Motor neuron (in vitro differentiated cells): ENCODE results near the gene AP1G1. TPM values are rescaled to one million over a fixed set of nuclear protein-coding genes. Genes with fewer than 3 reads are reported as not detected.
"Not testable (repeated sequence)": the region's sequence is repeated elsewhere in the genome, so short reads cannot be mapped to it uniquely, and the experiment has no call there.

ENCODE experiments used
- ATAC-seq, 8 experiments: fragments of 200-7000 bp; cut with Tn5 transposase; replicated peaks in 6 of 8; 2 replicates each; pipeline ENCODE4 v1.8.0; 2021; ENCODE audit warnings: mild to moderate bottlenecking in 8 of 8, moderate library complexity in 8 of 8
- H3K27ac ChIP-seq, 2 donors: fragments of 250-450 bp; sonication (Bioruptor Pico); 2 replicates each; pipeline ENCODE4 v1.9.0; 2021; ENCODE audit warnings: antibody characterized with exemption in 2 of 2, mild to moderate bottlenecking in 2 of 2, moderate library complexity in 1 of 2
- H3K4me1 ChIP-seq, 2 donors: fragments of 250-450 bp; sonication (Bioruptor Pico); replicated peaks in 1 of 2; 2 replicates each; pipeline ENCODE4 v1.6.1; 2021; ENCODE audit warnings: antibody characterized with exemption in 2 of 2, mild to moderate bottlenecking in 2 of 2, moderate library complexity in 1 of 2
- H3K4me3 ChIP-seq, 5 donors: fragments of 250-450 bp; sonication (Bioruptor Pico); 2 replicates each; pipeline ENCODE4 v1.9.0; 2021; ENCODE audit warnings: antibody characterized with exemption in 5 of 5, mild to moderate bottlenecking in 5 of 5, moderate library complexity in 4 of 5
- WGBS, 10 experiments: fragments of 450-650 bp; shearing (Covaris generic); methylation state at CpG; one replicate each; pipeline ENCODE4 v1.0.0; 2022; 5-methylcytosine and 5-hydroxymethylcytosine counted together
- in situ Hi-C, 9 experiments: fragments of 400-800 bp; cut with MboI; loops; one replicate each; pipeline ENCODE4 v1.15.0; 2021; ENCODE audit warnings: low sequenced_read_pairs in 9 of 9, low pct_unique_long_range_greater_than_20kb in 2 of 9; ENCODE audit not compliant: unreplicated experiment in 9 of 9
- total RNA-seq, 8 experiments: library from RNA; unstranded; fragments of 300-600 nt; gene quantifications; 2 replicates each; pipeline versions ENCODE4 v1.2.3 to v1.2.4, GENCODE V29; 2022

AP1G1 gene
- total RNA-seq, 8 experiments from 2014 or later = 40.1 to 78.0 (median 63.4) TPM

GRCh38 chr16:71840052-71840451, 31.4 kb upstream of the AP1G1 start:
- ATAC-seq = peak in 3 of 8 experiments; percentile 92 to 96 (median 96)
- H3K4me1 ChIP-seq = no peaks in the 10 kb centered on the region
- in situ Hi-C loops = no loop called here
- H3K27ac ChIP-seq = no peak overlapping the region
- WGBS, 10 experiments = 17 to 69% (median 42%) methylated on average over 1 to 6 of the region's 7 CpGs; no CpG with 5 or more reads in 3 of the 10 experiments
- no peak overlapping the region for H3K4me3 ChIP-seq

GRCh38 chr16:71837150-71837549, 28.5 kb upstream of the AP1G1 start:
- WGBS, 10 experiments = 86 to 100% (median 100%) methylated on average over 1 to 3 of the region's 3 CpGs; no CpG with 5 or more reads in 2 of the 10 experiments
- no peak overlapping the region for H3K27ac ChIP-seq
- H3K4me1 ChIP-seq = no peaks in the 10 kb centered on the region
- ATAC-seq = no peak
- in situ Hi-C loops = no loop called here
- no peak overlapping the region for H3K4me3 ChIP-seq

- H3K4me1 ChIP-seq = no peaks in the 10 kb centered on the region
- in situ Hi-C loops = no loop called here
- WGBS, 10 experiments = 40 to 100% (median 93%) methylated on average over 1 to 3 of the region's 3 CpGs; no CpG with 5 or more reads in 2 of the 10 experiments
- H3K27ac ChIP-seq = no peak overlapping the region
- no peak overlapping the region for H3K4me3 ChIP-seq
- ATAC-seq = no peak
Measured at GRCh38 chr16:71834291-71834690, 25.7 kb upstream of the AP1G1 start.

- H3K4me1 ChIP-seq, H3K4me3 ChIP-seq, in situ Hi-C loops, H3K27ac ChIP-seq, ATAC-seq: not testable (repeated sequence)
- WGBS, 10 experiments = 60 to 100% (median 83%) methylated on average over 1 to 2 of the region's 2 CpGs; no CpG with 5 or more reads in 1 of the 10 experiments
Measured at GRCh38 chr16:71832112-71832511, 23.5 kb upstream of the AP1G1 start.

GRCh38 chr16:71831698-71832097, 23.1 kb upstream of the AP1G1 start:
- ATAC-seq, in situ Hi-C loops, H3K4me1 ChIP-seq, H3K27ac ChIP-seq, H3K4me3 ChIP-seq: not testable (repeated sequence)
- WGBS, 10 experiments = 0 to 100% (median 85%) methylated on average over 1 to 3 of the region's 3 CpGs; no CpG with 5 or more reads in 1 of the 10 experiments

GRCh38 chr16:71830359-71830758, 21.7 kb upstream of the AP1G1 start:
- Histone ChIP-seq H3K27ac (no peak overlapping the region), H3K4me1 (no peaks in the 10 kb centered on the region), H3K4me3 (no peak overlapping the region)
- 13 to 100% (median 82%) methylated on average over 1 to 2 of the region's 2 CpGs; no CpG with 5 or more reads in 1 of the 10 experiments for WGBS, 10 experiments
- in situ Hi-C loops = no loop called here
- ATAC-seq = no peak

- no peak for ATAC-seq
- no peak overlapping the region for H3K4me3 ChIP-seq
- no peak overlapping the region for H3K27ac ChIP-seq
- WGBS, 10 experiments = 46 to 92% (median 80%) methylated on average over 2 to 5 of the region's 5 CpGs; no CpG with 5 or more reads in 2 of the 10 experiments
- no peaks in the 10 kb centered on the region for H3K4me1 ChIP-seq
- in situ Hi-C loops = no loop called here
Measured at GRCh38 chr16:71826533-71827017, 17.9 kb upstream of the AP1G1 start.

GRCh38 chr16:71817155-71817500, 8.5 kb upstream of the AP1G1 start:
- peak overlapping the region; percentile 68 to 80 for H3K27ac ChIP-seq

GRCh38 chr16:71811261-71811803, 2.7 kb upstream of the AP1G1 start:
- H3K4me3 ChIP-seq = no peak overlapping the region
- ATAC-seq = no peak
- peaks cover 4 to 13% of the 10 kb centered on the region in 2 donors for H3K4me1 ChIP-seq
- no peak overlapping the region for H3K27ac ChIP-seq
- 40 to 90% (median 78%) methylated on average over 1 to 5 of the region's 5 CpGs; no CpG with 5 or more reads in 3 of the 10 experiments for WGBS, 10 experiments
- in situ Hi-C loops = no loop called here

More at GRCh38 chr16:71817155-71817500, 8.5 kb upstream of the AP1G1 start:
- H3K4me1 ChIP-seq, in situ Hi-C loops, H3K4me3 ChIP-seq: not testable (repeated sequence)
- 8 to 100% (median 80%) methylated on average over 1 to 9 of the region's 10 CpGs for WGBS, 10 experiments
- ATAC-seq = peak in 1 of 8 experiments; percentile 67

- H3K4me3 ChIP-seq, in situ Hi-C loops, ATAC-seq, H3K27ac ChIP-seq: not testable (repeated sequence)
- WGBS, 10 experiments = 85 to 100% (median 95%) methylated on average over 1 to 7 of the region's 11 CpGs; no CpG with 5 or more reads in 2 of the 10 experiments
- H3K4me1 ChIP-seq = peaks cover 4 to 16% of the 10 kb centered on the region in 2 donors
Measured at GRCh38 chr16:71810155-71810530, 1.5 kb upstream of the AP1G1 start.

- Histone ChIP-seq H3K27ac (peak overlapping the region; percentile 96 to 99), H3K4me3 (peak overlapping the region; percentile 50 to 99 (median 90)), H3K4me1 (peaks cover 4 to 16% of the 10 kb centered on the region in 2 donors)
- in situ Hi-C loops = no loop called here
- WGBS, 10 experiments = 0 to 6% (median 1%) methylated on average over 1 to 33 of the region's 44 CpGs; no CpG with 5 or more reads in 2 of the 10 experiments
- ATAC-seq = peak; percentile 4 to 50 (median 32)
Measured at GRCh38 chr16:71807905-71808592, 585 bp downstream of the AP1G1 start.

GRCh38 chr16:71803305-71803690, 5.3 kb downstream of the AP1G1 start:
- H3K27ac ChIP-seq = no peak overlapping the region
- no peak overlapping the region for H3K4me3 ChIP-seq
- in situ Hi-C loops = no loop called here
- WGBS, 10 experiments = 80 to 100% (median 96%) methylated on average over 1 of the region's 1 CpG; no CpG with 5 or more reads in 4 of the 10 experiments
- peaks cover 4 to 12% of the 10 kb centered on the region in 2 donors for H3K4me1 ChIP-seq
- ATAC-seq = no peak

GRCh38 chr16:71796501-71797097, 12.0 kb downstream of the AP1G1 start:
- 64 to 93% (median 86%) methylated on average over 1 to 2 of the region's 2 CpGs; no CpG with 5 or more reads in 3 of the 10 experiments for WGBS, 10 experiments
- Histone ChIP-seq H3K4me3 (no peak overlapping the region), H3K4me1 (no peaks in the 10 kb centered on the region), H3K27ac (no peak overlapping the region)
- in situ Hi-C loops = no loop called here
- peak in 3 of 8 experiments; percentile 23 to 82 (median 66) for ATAC-seq
